GM19099 (cell line): Measurements from ENCODE around the gene REEP2.

Experiments used
- POLR2A ChIP-seq: IDR thresholded peaks from 3 replicates; pipeline ENCODE4 v1.6.1; 2011; ENCODE audit warnings: low read depth; ENCODE audit not compliant: insufficient read length; ENCODE audit errors: extremely low read depth

REEP2 gene

GRCh38 chr5:138469540-138470321, 30.9 kb downstream of the REEP2 start:
- TF ChIP-seq POLR2A = no peak

GRCh38 chr5:138470322-138471051, 31.6 kb downstream of the REEP2 start:
- no peak for TF ChIP-seq POLR2A

- TF ChIP-seq POLR2A = no peak
These were observed 32.1 kb downstream of the REEP2 start for GRCh38 chr5:138471052-138471361.

GRCh38 chr5:138472353-138472752, 33.5 kb downstream of the REEP2 start:
- TF ChIP-seq POLR2A = no peak

- no peak for TF ChIP-seq POLR2A
These were observed 38.1 kb downstream of the REEP2 start for GRCh38 chr5:138476918-138477317.

GRCh38 chr5:138482638-138483037, 43.8 kb downstream of the REEP2 start:
- no peak for TF ChIP-seq POLR2A

GRCh38 chr5:138488481-138488945, 49.7 kb downstream of the REEP2 start:
- TF ChIP-seq POLR2A = no peak

GRCh38 chr5:138489683-138490061, 50.8 kb downstream of the REEP2 start:
- TF ChIP-seq POLR2A = no peak

GRCh38 chr5:138490648-138491283, 51.9 kb downstream of the REEP2 start:
- TF ChIP-seq POLR2A = no peak

GRCh38 chr5:138491284-138491648, 52.4 kb downstream of the REEP2 start:
- TF ChIP-seq POLR2A = no peak

- TF ChIP-seq POLR2A = no peak
These were observed 53.1 kb downstream of the REEP2 start for GRCh38 chr5:138491669-138492559.

- no peak for TF ChIP-seq POLR2A
These were observed 53.7 kb downstream of the REEP2 start for GRCh38 chr5:138492560-138493045.

GRCh38 chr5:138495351-138495750, 56.5 kb downstream of the REEP2 start:
- no peak for TF ChIP-seq POLR2A
